ENCODE measurements around the gene PRDM15.

PRDM15 gene

GRCh38 chr21:41781050-41781410, 98.1 kb downstream of the PRDM15 start:
- in situ Hi-C loops (cut with MboI; ENCODE audit: low pct_unique_long_range_greater_than_20kb, low sequenced_read_pairs, unreplicated experiment) = no loop called here
- TF ChIP-seq, protein P1, sequence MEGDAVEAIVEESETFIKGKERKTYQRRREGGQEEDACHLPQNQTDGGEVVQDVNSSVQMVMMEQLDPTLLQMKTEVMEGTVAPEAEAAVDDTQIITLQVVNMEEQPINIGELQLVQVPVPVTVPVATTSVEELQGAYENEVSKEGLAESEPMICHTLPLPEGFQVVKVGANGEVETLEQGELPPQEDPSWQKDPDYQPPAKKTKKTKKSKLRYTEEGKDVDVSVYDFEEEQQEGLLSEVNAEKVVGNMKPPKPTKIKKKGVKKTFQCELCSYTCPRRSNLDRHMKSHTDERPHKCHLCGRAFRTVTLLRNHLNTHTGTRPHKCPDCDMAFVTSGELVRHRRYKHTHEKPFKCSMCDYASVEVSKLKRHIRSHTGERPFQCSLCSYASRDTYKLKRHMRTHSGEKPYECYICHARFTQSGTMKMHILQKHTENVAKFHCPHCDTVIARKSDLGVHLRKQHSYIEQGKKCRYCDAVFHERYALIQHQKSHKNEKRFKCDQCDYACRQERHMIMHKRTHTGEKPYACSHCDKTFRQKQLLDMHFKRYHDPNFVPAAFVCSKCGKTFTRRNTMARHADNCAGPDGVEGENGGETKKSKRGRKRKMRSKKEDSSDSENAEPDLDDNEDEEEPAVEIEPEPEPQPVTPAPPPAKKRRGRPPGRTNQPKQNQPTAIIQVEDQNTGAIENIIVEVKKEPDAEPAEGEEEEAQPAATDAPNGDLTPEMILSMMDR (IDR thresholded peaks at IDR 0.05; ENCODE audit: extremely low read depth, insufficient read depth, missing control alignments) = no peak
- no peak for DNase-seq (ENCODE audit: low spot score)

GRCh38 chr21:41780337-41781049, 98.7 kb downstream of the PRDM15 start:
- no peak for DNase-seq (ENCODE audit: low spot score)
- TF ChIP-seq, protein P1 (IDR thresholded peaks at IDR 0.05; ENCODE audit: extremely low read depth, insufficient read depth, missing control alignments) = no peak
- in situ Hi-C loops (cut with MboI; ENCODE audit: low pct_unique_long_range_greater_than_20kb, low sequenced_read_pairs, unreplicated experiment) = no loop called here

- in situ Hi-C loops (cut with MboI; ENCODE audit: low pct_unique_long_range_greater_than_20kb, low sequenced_read_pairs, unreplicated experiment) = no loop called here
- DNase-seq (ENCODE audit: low spot score) = no peak
- TF ChIP-seq, protein P1 (IDR thresholded peaks at IDR 0.05; ENCODE audit: extremely low read depth, insufficient read depth, missing control alignments) = no peak
Observed at GRCh38 chr21:41779659-41780058, 99.5 kb downstream of the PRDM15 start.

GRCh38 chr21:41778930-41779600, 100.1 kb downstream of the PRDM15 start:
- DNase-seq (ENCODE audit: low spot score) = no peak
- in situ Hi-C loops (cut with MboI; ENCODE audit: low pct_unique_long_range_greater_than_20kb, low sequenced_read_pairs, unreplicated experiment) = no loop called here
- TF ChIP-seq, protein P1 (IDR thresholded peaks at IDR 0.05; ENCODE audit: extremely low read depth, insufficient read depth, missing control alignments) = no peak

DNA sequence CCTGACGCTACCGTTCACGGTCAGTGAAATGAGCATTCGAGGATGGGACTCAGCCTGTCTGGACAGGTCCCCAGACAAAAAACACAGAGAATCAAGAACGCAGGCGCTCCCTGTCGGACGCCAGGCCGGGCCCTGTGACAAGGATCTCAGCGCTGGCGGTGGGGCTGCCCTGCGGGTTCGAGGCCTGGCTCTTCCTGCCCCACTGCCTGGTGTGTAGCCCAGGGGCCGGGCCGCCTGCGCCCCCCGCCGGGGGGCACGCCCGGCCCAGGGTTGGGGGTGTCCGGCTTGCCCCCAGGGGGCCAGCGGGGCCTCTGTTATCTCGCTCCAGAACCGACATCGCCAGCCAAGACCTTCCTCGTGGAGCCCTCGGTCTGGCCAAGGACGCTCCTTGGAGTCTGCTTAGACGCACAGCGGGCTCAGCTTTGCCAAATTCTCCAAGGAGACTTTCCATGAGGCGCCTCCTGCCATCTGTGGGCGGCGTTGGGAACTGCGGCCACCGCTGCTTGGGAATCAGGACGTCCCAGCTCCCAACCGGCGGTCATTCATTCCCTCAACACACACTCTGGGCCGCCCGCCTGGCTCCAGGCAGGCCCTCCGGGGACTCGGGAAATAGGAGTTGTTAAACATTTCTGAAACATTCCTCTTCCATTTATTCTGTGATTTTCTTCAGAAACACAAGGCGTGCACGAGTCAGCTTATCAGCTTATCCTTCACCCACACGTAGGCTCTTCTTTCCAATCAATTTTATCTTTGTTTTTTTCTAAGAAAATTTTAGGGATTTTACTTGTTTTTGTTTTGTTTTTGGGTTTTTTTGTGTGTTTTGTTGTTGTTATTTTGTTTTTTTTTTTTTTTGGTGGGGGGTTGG, 101.0 kb downstream of the PRDM15 start:
- TF ChIP-seq, protein P1 (IDR thresholded peaks at IDR 0.05; ENCODE audit: extremely low read depth, insufficient read depth, missing control alignments) = peak; percentile 15
- no peak for DNase-seq (ENCODE audit: low spot score)
- in situ Hi-C loops (cut with MboI; ENCODE audit: low pct_unique_long_range_greater_than_20kb, low sequenced_read_pairs, unreplicated experiment) = no loop called here

- in situ Hi-C loops (cut with MboI; ENCODE audit: low pct_unique_long_range_greater_than_20kb, low sequenced_read_pairs, unreplicated experiment) = no loop called here
- no peak for DNase-seq (ENCODE audit: low spot score)
- TF ChIP-seq, protein P1 (IDR thresholded peaks at IDR 0.05; ENCODE audit: extremely low read depth, insufficient read depth, missing control alignments) = no peak
Observed at GRCh38 chr21:41776778-41777177, 102.4 kb downstream of the PRDM15 start.

Measured in GM13977 (cell line).